ENCODE measurements around the gene ACVRL1. TPM values are rescaled to one million over a fixed set of nuclear protein-coding genes. Genes with fewer than 3 reads are reported as not detected.
"Not testable (repeated sequence)": the region's sequence is repeated elsewhere in the genome, so short reads cannot be mapped to it uniquely, and the experiment has no call there.

ACVRL1 gene
- total RNA-seq, 1 donor: 10.8 TPM

GRCh38 chr12:51884676-51885229 is 22.6 kb upstream of the ACVRL1 start:
- peak; percentile 79 for DNase-seq (ENCODE audit: low read depth)

GRCh38 chr12:51885294-51886020 is 21.8 kb upstream of the ACVRL1 start:
- H3K4me3 ChIP-seq (ENCODE audit: low read depth, low read length); DNase-seq (ENCODE audit: low read depth): not testable (repeated sequence)

More at GRCh38 chr12:51884676-51885229, 22.6 kb upstream of the ACVRL1 start:
- no peak for TF ChIP-seq CTCF (IDR thresholded peaks at IDR 0.05; ENCODE audit: insufficient read depth, low read depth, low read length)
- no peak overlapping the region for H3K4me3 ChIP-seq (ENCODE audit: low read depth, low read length)

- peak; percentile 96 for DNase-seq (ENCODE audit: low read depth)
- no peak overlapping the region for H3K4me3 ChIP-seq (ENCODE audit: low read depth, low read length)
- TF ChIP-seq CTCF (IDR thresholded peaks at IDR 0.05; ENCODE audit: insufficient read depth, low read depth, low read length): no peak
These were observed 21.1 kb upstream of the ACVRL1 start for GRCh38 chr12:51886021-51886710.

GRCh38 chr12:51887476-51888315 is 19.6 kb upstream of the ACVRL1 start, which contains the start of gene ANKRD33:
Gene ANKRD33 (plus strand): TSS chr12:51888103. CDS start chr12:51888187, 84 bp downstream.
- DNase-seq (ENCODE audit: low read depth): peak; percentile 41
- peak within 1 kb of the TSS; percentile 15 for H3K4me3 ChIP-seq (ENCODE audit: low read depth, low read length)
- TF ChIP-seq CTCF (IDR thresholded peaks at IDR 0.05; ENCODE audit: insufficient read depth, low read depth, low read length): no peak

- H3K4me3 ChIP-seq (ENCODE audit: low read depth, low read length): peak overlapping the region; percentile 9
- no peak for TF ChIP-seq CTCF (IDR thresholded peaks at IDR 0.05; ENCODE audit: insufficient read depth, low read depth, low read length)
- no peak for DNase-seq (ENCODE audit: low read depth)
These were observed 18.7 kb upstream of the ACVRL1 start for GRCh38 chr12:51888316-51889215.

GRCh38 chr12:51889216-51890132 is 17.8 kb upstream of the ACVRL1 start:
- no peak for DNase-seq (ENCODE audit: low read depth)
- no peak overlapping the region for H3K4me3 ChIP-seq (ENCODE audit: low read depth, low read length)
- TF ChIP-seq CTCF (IDR thresholded peaks at IDR 0.05; ENCODE audit: insufficient read depth, low read depth, low read length): peak; percentile 29
